Epithelial cell of esophagus (primary cell): ENCODE measurements around the gene ZBTB3.

Source experiments
- DNase-seq: peaks from one replicate; pipeline ENCODE4 v3.0.0; 2010; ENCODE audit warnings: low read depth
- H3K4me3 ChIP-seq: 2 replicates; pipeline ENCODE4 v1.5.1; 2011; ENCODE audit warnings: mild to moderate bottlenecking, low read length, control low read depth
- CTCF ChIP-seq: IDR thresholded peaks from 2 replicates; pipeline ENCODE4 v1.5.1; 2011; ENCODE audit warnings: low read depth, mild to moderate bottlenecking, low read length, control low read depth, inconsistent platforms; ENCODE audit not compliant: insufficient read depth; ENCODE audit errors: missing control alignments

ZBTB3 gene

GRCh38 chr11:62753736-62754603, at the start of gene ZBTB3:
ZBTB3 (minus strand) TSS chr11:62754160; CDS start chr11:62753664, 496 bp downstream.
- no peak for TF ChIP-seq CTCF
- DNase-seq, result peak; percentile 100
- H3K4me3 ChIP-seq, result peak within 1 kb of the TSS; percentile 95

DNA sequence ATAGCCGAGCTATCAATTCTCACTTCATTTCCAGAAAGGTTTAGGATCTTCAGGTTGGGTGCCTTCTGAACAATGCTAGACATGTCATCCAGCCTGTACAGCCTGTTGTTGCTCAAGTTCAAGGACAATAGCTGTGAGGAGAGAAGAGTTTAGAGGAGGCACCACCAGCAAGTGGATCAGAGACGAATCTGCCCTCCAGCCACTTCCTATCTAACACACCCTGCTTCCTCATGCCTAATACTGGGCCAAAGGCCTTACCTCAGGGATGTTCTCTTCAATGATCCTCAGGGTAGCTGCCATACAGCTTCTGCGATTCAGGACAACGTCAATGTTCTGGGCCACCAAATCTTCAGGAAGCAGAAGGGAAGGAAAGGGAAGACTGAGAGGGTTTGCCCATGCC, 47.1 kb upstream of the ZBTB3 start:
- no peak overlapping the region for H3K4me3 ChIP-seq
- TF ChIP-seq CTCF, result no peak
- peak; percentile 36 for DNase-seq

GRCh38 chr11:62799486-62799885, 45.5 kb upstream of the ZBTB3 start:
- no peak for DNase-seq
- no peak overlapping the region for H3K4me3 ChIP-seq
- no peak for TF ChIP-seq CTCF

DNA sequence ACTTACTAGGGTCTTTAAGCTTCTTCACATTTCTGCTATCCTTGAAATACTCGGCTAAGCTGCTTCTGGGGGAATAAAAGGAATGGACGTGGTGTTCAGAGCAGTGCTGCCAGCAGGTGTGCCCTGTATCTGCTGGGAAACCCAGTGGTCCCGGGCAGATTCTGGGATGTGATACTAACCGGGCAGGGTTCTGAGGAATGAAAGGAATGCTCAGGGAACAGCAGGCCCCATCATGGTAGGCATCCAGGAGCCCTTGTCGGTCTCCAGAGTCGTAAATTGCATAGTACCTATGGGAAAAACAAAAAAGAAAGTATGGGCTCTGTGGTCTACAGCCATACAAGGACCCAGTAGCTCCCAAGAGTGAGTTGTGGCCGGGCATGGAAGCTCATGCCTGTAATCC, 42.3 kb upstream of the ZBTB3 start:
- DNase-seq, result no peak

DNA sequence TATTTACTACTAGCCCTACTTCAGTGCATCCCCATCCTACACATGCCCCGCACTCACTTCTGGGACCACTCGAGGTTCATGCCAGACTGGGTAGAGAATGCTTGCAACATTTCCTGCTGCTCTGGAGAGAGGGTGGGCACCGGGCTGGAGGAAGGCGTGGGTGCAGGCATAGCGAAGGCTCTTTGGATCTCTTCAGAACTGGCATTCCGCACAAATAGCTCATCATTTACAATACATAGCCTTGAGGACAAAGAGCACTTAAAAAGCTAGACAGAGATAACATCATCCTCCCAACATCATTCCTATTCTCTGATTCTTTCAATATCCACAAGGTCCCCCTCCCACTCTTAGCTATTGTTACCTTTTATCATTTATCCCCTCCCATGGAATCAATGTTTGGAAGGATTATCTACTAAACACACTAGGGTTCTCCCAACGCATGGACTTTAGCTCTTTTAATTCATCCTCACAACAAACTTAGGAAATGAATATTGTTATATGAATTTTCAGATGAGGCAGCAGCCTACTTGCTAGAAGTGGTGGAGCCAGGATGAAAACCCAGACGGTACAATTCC, 40.3 kb upstream of the ZBTB3 start:
- no peak for TF ChIP-seq CTCF
- H3K4me3 ChIP-seq, result no peak overlapping the region
- no peak for DNase-seq

More for the DNA sequence above, 42.3 kb upstream of the ZBTB3 start:
- no peak for TF ChIP-seq CTCF
- no peak overlapping the region for H3K4me3 ChIP-seq

DNA sequence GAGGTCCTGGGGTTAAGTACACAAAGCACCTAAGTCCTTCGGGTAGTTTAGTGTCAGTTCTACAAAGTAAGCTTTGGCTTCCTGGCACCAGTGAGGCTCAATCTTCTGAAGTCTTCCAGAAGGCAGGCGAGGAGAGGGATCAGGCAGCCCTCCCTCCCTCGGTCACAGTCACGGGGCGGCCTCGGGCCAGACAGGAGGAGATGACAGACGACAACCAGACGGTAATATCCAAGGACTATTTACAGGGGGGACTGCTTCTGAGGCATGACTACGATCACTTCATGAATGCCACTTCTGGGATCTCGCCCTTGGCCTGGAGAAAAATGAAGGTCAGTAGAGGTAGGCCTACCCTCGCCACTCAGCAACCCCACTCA, 38.2 kb upstream of the ZBTB3 start:
- DNase-seq, result no peak
- peak overlapping the region; percentile 4 for H3K4me3 ChIP-seq
- TF ChIP-seq CTCF, result no peak
